Adrenal gland (tissue), 12 donors: ENCODE measurements around the gene TENM4. TPM values are rescaled to one million over a fixed set of nuclear protein-coding genes. Genes with fewer than 3 reads are reported as not detected.

Source experiments
- DNase-seq, 7 donors: peaks; one replicate each; pipeline ENCODE4 v3.0.0-alpha.2; 2019 to 2020
- H3K27ac ChIP-seq, 5 donors: fragments of 200-600 bp; sonication (generic) in 4 of 5; 1 replicate in 3 of 5; 2 replicates in 2 of 5; pipeline versions ENCODE4 v1.5.1 to v1.8.0; 2016 to 2020; ENCODE audit warnings: mild to moderate bottlenecking in 1 of 5
- H3K27me3 ChIP-seq: fragments of 200-600 bp; 2 replicates; pipeline ENCODE4 v1.8.0; 2021
- H3K36me3 ChIP-seq, 2 donors: fragments of 200-600 bp; replicated peaks in 1 of 2; 1 replicate in 1 of 2; 2 replicates in 1 of 2; pipeline versions ENCODE4 v1.5.1 to v1.8.0; 2018 to 2022
- H3K4me1 ChIP-seq, 2 donors: fragments of 200-600 bp; replicated peaks in 1 of 2; 1 replicate in 1 of 2; 2 replicates in 1 of 2; pipeline versions ENCODE4 v1.5.1 to v1.8.0; 2018 to 2021
- H3K4me3 ChIP-seq, 4 donors: fragments of 200-600 bp; sonication (generic) in 3 of 4; one replicate each; pipeline ENCODE4 v1.5.1; 2016 to 2018
- H3K9me3 ChIP-seq, 3 donors: fragments of 200-600 bp; sonication (generic) in 1 of 3; replicated peaks in 1 of 3; 1 replicate in 2 of 3; 2 replicates in 1 of 3; pipeline versions ENCODE4 v1.5.1 to v1.8.0; 2016 to 2021
- CTCF ChIP-seq, 6 experiments: fragments of 450-650 bp in 4 of 6; fragments of 200-600 bp in 2 of 6; sonication (generic) in 1 of 6; IDR thresholded peaks; 1 replicate in 5 of 6; 2 replicates in 1 of 6; pipeline versions ENCODE4 v1.5.1 to v1.8.0; 2016 to 2021; ENCODE audit warnings: antibody characterized with exemption in 6 of 6, mild to moderate bottlenecking in 2 of 6, moderate library complexity in 1 of 6
- POLR2A ChIP-seq, 2 donors: fragments of 450-650 bp; IDR thresholded peaks; one replicate each; pipeline ENCODE4 v1.6.1; 2017; ENCODE audit warnings: antibody characterized with exemption in 2 of 2, mild to moderate bottlenecking in 2 of 2, moderate library complexity in 1 of 2
- WGBS, 4 donors: extraction: QIAGEN DNeasy Blood & Tissue Kit in 2 of 4; methylation state at CpG; one replicate each; pipeline versions ENCODE4 v1.1.5 to v1.1.7; 2013 to 2017; 5-methylcytosine and 5-hydroxymethylcytosine counted together
- intact Hi-C, 2 donors: fragments of 100-400 bp; cut with DNase I; formaldehyde crosslinking; loops; one replicate each; pipeline versions ENCODE4 v1.14.1 to v1.15.0; 2022 to 2023
- microRNA counts, 2 donors: library from miRNA; unstranded; fragments of <30 nt; microRNA quantifications; one replicate each; lab custom pipeline; 2016
- microRNA-seq, 3 donors: library from miRNA; unstranded; fragments of <30 nt; microRNA quantifications; one replicate each; pipeline ENCODE4, GENCODE V29; 2017 to 2020
- polyA plus RNA-seq, 3 donors: library from polyadenylated mRNA; stranded (reverse); fragments of 200-250 nt in 2 of 3; fragments of 350-450 nt in 1 of 3; fragmentation: Illumina TruSeq in 1 of 3; extraction: RNeasy Lipid Tissue Mini Kit (QIAGEN cat#74804) in 1 of 3; gene quantifications; one replicate each; pipeline ENCODE4 v1.2.3, GENCODE V29; 2013 to 2014
- small RNA-seq, 2 donors: library from RNA; depleted of rRNA; stranded (forward); fragments of <200 nt; gene quantifications; one replicate each; pipeline ENCODE3, GENCODE V24; 2016
- total RNA-seq, 9 donors: library from RNA; depleted of rRNA in 4 of 9; stranded (reverse); fragments of >200 nt in 4 of 9; fragments of 120-200 nt in 1 of 9; fragmentation: NEBNext Ultra II Directional in 1 of 9; extraction: Animal tissue kit (Norgen Biotek cat#: 25700) in 1 of 9; gene quantifications; one replicate each; pipeline versions ENCODE4 v1.1.0 to v1.2.4, GENCODE V29; 2013 to 2023
- donor health status: healthy with polysubstance abuse.
- donor health status: Bipolar disorder and iron deficiency.
- donor health status: DM: yes; HTN: yes; CAD: no.
- donor health status: DM: no; HTN: no; CAD: no.
- donor health status: DM: no; HTN: no; CAD: no.
- donor health status: DM: yes; HTN: yes; CAD: no.

TENM4 gene
- total and polyA plus RNA-seq, 12 donors: 0.74 to 24.9 (median 6.7) TPM

- H3K27ac ChIP-seq: no peak overlapping the region
- no peaks in the 10 kb centered on the region for H3K36me3 ChIP-seq
- no peak for TF ChIP-seq POLR2A (IDR thresholded peaks at IDR 0.05)
- TF ChIP-seq CTCF (IDR thresholded peaks at IDR 0.05): no peak
- no peaks in the 10 kb centered on the region for H3K27me3 ChIP-seq
- H3K4me1 ChIP-seq: no peaks in the 10 kb centered on the region
- H3K4me3 ChIP-seq: no peak overlapping the region
- H3K9me3 ChIP-seq: no peaks in the 10 kb centered on the region
- DNase-seq: no peak
- intact Hi-C loops: no loop called here
Measured at GRCh38 chr11:78607696-78608095, 833.1 kb downstream of the TENM4 start.

- Histone ChIP-seq H3K9me3 (no peaks in the 10 kb centered on the region), H3K27ac (no peak overlapping the region), H3K36me3 (no peaks in the 10 kb centered on the region), H3K4me3 (no peak overlapping the region), H3K4me1 (no peaks in the 10 kb centered on the region), H3K27me3 (no peaks in the 10 kb centered on the region)
- intact Hi-C loops: no loop called here
- WGBS, 4 donors: 77 to 90% (median 80%) methylated on average over 3 of the region's 3 CpGs
- TF ChIP-seq POLR2A (IDR thresholded peaks at IDR 0.05) (no peak), CTCF (IDR thresholded peaks at IDR 0.05) (no peak)
- no peak for DNase-seq
Measured at GRCh38 chr11:78606667-78607066, 834.2 kb downstream of the TENM4 start.

- no peak overlapping the region for H3K4me3 ChIP-seq
- TF ChIP-seq CTCF (IDR thresholded peaks at IDR 0.05) (no peak), POLR2A (IDR thresholded peaks at IDR 0.05) (no peak)
- no peaks in the 10 kb centered on the region for H3K36me3 ChIP-seq
- intact Hi-C loops: no loop called here
- DNase-seq: no peak
- WGBS, 4 donors: 74 to 83% (median 76%) methylated on average over 7 of the region's 7 CpGs
- H3K27ac ChIP-seq: no peak overlapping the region
- no peaks in the 10 kb centered on the region for H3K9me3 ChIP-seq
- H3K27me3 ChIP-seq: no peaks in the 10 kb centered on the region
- H3K4me1 ChIP-seq: no peaks in the 10 kb centered on the region
Measured at GRCh38 chr11:78605296-78605695, 835.5 kb downstream of the TENM4 start.

GRCh38 chr11:78603792-78604191 lies 837.0 kb downstream of the TENM4 start:
- intact Hi-C loops: no loop called here
- DNase-seq: no peak

More at GRCh38 chr11:78603792-78604191, 837.0 kb downstream of the TENM4 start:
- WGBS, 4 donors: 67 to 79% (median 77%) methylated on average over 1 of the region's 1 CpG
- Histone ChIP-seq H3K27ac (no peak overlapping the region), H3K4me3 (no peak overlapping the region), H3K9me3 (no peaks in the 10 kb centered on the region), H3K36me3 (no peaks in the 10 kb centered on the region), H3K27me3 (no peaks in the 10 kb centered on the region), H3K4me1 (no peaks in the 10 kb centered on the region)
- TF ChIP-seq CTCF (IDR thresholded peaks at IDR 0.05): no peak
- no peak for TF ChIP-seq POLR2A (IDR thresholded peaks at IDR 0.05)

MicroRNA genes within 50 kb of the gene (microRNA counts, 767-probe panel; counts per million panel counts)
- microRNA hsa-miR-708-5p (lab: Ali Mortazavi, UCI): 0 counts per million in 2 donors

Small RNA genes within 50 kb of the gene (microRNA-seq; reads per million reads assigned to microRNA genes)
- gene MIR5579 (0 reads per million in 3 donors), gene MIR708 (303 to 1,082 (median 378) reads per million in 3 donors)

Small RNA genes within 50 kb of the gene (small RNA-seq; reads per million reads assigned to genes)
- gene MIR5579: 0 reads per million in 2 donors
- gene MIR708: 9.4 to 9.8 reads per million in 2 donors
